Activated CD4-positive, CD25-positive, alpha-beta regulatory T cell treated with anti-CD3 and anti-CD28 coated beads, Interleukin-2, amount 50 U/mL, for 72 hours (primary cell): ENCODE measurements around the gene HMCN2.

Source experiments
- DNase-seq: peaks from one replicate; pipeline ENCODE4 v3.0.0; 2021

The HMCN2 gene

GRCh38 chr9:130441031-130441430 lies 175.5 kb downstream of the HMCN2 start:
- DNase-seq: no peak

GRCh38 chr9:130442746-130443455 lies 177.3 kb downstream of the HMCN2 start:
- no peak for DNase-seq

GRCh38 chr9:130443456-130443801 lies 177.9 kb downstream of the HMCN2 start:
- no peak for DNase-seq

GRCh38 chr9:130443840-130444492 lies 178.4 kb downstream of the HMCN2 start:
- no peak for DNase-seq

GRCh38 chr9:130444565-130445221 lies 179.1 kb downstream of the HMCN2 start, which contains the start of gene ASS1:
TSS of gene ASS1 (plus strand) at chr9:130444961. CDS start at chr9:130452229, 7,268 bp downstream.
- DNase-seq: peak; percentile 45

- no peak for DNase-seq
These were observed 179.9 kb downstream of the HMCN2 start for GRCh38 chr9:130445268-130445983.

GRCh38 chr9:130446101-130446861 lies 180.7 kb downstream of the HMCN2 start:
- no peak for DNase-seq

GRCh38 chr9:130447193-130447816 lies 181.7 kb downstream of the HMCN2 start:
- DNase-seq: no peak

- no peak for DNase-seq
These were observed 182.6 kb downstream of the HMCN2 start for GRCh38 chr9:130448035-130448624.

GRCh38 chr9:130448771-130449603 lies 183.4 kb downstream of the HMCN2 start:
- no peak for DNase-seq

GRCh38 chr9:130450344-130451003 lies 184.9 kb downstream of the HMCN2 start:
- DNase-seq: no peak

- no peak for DNase-seq
These were observed 185.4 kb downstream of the HMCN2 start for GRCh38 chr9:130451004-130451390.

GRCh38 chr9:130451509-130452388 lies 186.2 kb downstream of the HMCN2 start:
- DNase-seq: no peak

GRCh38 chr9:130452835-130453234 lies 187.3 kb downstream of the HMCN2 start:
- DNase-seq: no peak

- DNase-seq: no peak
These were observed 187.9 kb downstream of the HMCN2 start for GRCh38 chr9:130453487-130453886.

- DNase-seq: no peak
These were observed 188.7 kb downstream of the HMCN2 start for GRCh38 chr9:130454096-130454811.

GRCh38 chr9:130454812-130455325 lies 189.3 kb downstream of the HMCN2 start:
- DNase-seq: no peak
